ENCODE measurements around the gene SORCS3. TPM values are rescaled to one million over a fixed set of nuclear protein-coding genes. Genes with fewer than 3 reads are reported as not detected.
A peak's percentile ranks its signal among the peaks of the same experiment; 100 is the strongest.

Gene SORCS3
- total RNA-seq, 1 donor = 0.27 TPM

DNA sequence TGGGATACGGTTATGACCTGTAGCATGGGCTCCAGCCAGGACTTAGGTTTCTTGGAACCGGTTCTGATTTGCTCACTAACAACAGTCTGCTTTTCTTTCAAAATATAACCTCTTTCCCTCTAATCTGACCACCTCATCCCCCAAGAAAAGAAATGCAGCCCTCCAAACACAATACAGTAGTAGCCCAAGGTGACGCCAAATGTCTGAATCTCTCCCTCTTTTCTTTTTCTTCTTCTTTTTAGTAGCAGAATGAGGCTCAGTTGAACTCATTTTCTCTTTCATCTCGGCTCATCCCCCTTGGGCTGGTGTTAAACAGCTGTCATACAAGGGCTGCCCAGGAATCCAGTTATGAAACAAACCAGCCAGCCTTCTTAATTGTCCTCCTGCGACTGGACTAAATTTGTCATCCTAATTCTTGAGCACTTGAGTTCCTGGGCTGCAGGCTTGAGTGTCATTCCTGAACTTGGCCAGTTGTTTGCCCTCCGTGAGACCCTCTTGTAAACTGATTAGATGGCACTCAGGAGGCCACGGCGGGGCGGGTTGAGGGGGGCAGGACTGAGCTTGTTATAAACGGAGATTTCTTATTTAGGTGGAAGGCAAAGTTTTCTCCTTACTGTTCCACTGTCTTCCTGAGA is 94.8 kb downstream of the SORCS3 start:
- DNase-seq (ENCODE audit: low read depth) = no peak
- no peak overlapping the region for H3K4me3 ChIP-seq (ENCODE audit: low read depth, low read length)
- TF ChIP-seq, protein P1, sequence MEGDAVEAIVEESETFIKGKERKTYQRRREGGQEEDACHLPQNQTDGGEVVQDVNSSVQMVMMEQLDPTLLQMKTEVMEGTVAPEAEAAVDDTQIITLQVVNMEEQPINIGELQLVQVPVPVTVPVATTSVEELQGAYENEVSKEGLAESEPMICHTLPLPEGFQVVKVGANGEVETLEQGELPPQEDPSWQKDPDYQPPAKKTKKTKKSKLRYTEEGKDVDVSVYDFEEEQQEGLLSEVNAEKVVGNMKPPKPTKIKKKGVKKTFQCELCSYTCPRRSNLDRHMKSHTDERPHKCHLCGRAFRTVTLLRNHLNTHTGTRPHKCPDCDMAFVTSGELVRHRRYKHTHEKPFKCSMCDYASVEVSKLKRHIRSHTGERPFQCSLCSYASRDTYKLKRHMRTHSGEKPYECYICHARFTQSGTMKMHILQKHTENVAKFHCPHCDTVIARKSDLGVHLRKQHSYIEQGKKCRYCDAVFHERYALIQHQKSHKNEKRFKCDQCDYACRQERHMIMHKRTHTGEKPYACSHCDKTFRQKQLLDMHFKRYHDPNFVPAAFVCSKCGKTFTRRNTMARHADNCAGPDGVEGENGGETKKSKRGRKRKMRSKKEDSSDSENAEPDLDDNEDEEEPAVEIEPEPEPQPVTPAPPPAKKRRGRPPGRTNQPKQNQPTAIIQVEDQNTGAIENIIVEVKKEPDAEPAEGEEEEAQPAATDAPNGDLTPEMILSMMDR (IDR thresholded peaks at IDR 0.05; ENCODE audit: insufficient read depth, low read length) = no peak

DNA sequence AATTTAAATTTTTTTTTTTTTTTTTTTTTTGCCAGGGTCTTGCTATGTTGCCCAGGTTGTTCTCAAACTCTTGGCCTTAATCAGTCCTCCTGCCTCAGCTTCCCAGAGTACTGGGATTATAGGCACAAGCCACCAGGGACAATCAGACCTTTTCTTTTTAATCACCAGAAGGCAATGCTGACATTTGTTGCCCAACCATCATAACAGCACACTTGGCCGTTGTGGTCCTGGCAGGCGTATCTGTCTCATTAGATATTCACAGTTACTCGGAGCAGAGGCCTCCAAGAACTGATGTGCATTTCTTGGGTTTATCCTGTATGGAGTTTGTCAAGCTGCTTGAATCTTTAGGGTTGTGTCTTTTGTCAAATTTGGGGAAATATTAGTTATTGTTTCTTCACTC is 100.0 kb downstream of the SORCS3 start:
- no peak for DNase-seq (ENCODE audit: low read depth)
- TF ChIP-seq, protein P1 (IDR thresholded peaks at IDR 0.05; ENCODE audit: insufficient read depth, low read length) = no peak
- no peak overlapping the region for H3K4me3 ChIP-seq (ENCODE audit: low read depth, low read length)

DNA sequence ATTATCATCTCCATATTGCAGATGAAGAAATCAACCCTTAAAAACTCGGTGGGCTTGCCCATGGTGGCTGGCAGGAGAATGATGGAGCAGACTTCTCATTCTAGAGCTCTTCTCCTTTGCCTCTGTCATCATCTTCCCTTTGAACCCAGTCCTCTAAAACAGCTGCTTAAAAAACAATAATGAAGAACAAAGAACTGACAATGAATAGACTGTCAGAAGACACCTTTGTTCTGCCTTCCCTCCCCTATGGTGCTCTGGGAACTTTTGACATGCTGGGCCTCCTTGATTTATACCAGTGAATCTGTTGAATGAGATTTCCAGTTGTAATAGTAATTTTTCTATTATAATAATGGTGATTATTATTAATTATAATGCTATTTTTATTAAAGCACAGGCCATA is 103.0 kb downstream of the SORCS3 start:
- no peak for DNase-seq (ENCODE audit: low read depth)
- TF ChIP-seq, protein P1 (IDR thresholded peaks at IDR 0.05; ENCODE audit: insufficient read depth, low read length) = no peak
- no peak overlapping the region for H3K4me3 ChIP-seq (ENCODE audit: low read depth, low read length)

- no peak overlapping the region for H3K4me3 ChIP-seq (ENCODE audit: low read depth, low read length)
- DNase-seq (ENCODE audit: low read depth) = no peak
Measured at GRCh38 chr10:104750291-104750690, 109.2 kb downstream of the SORCS3 start.

GRCh38 chr10:104762793-104763192 is 121.7 kb downstream of the SORCS3 start:
- TF ChIP-seq, protein P1 (IDR thresholded peaks at IDR 0.05; ENCODE audit: insufficient read depth, low read length) = no peak
- no peak for DNase-seq (ENCODE audit: low read depth)

More at GRCh38 chr10:104750291-104750690, 109.2 kb downstream of the SORCS3 start:
- TF ChIP-seq, protein P1 (IDR thresholded peaks at IDR 0.05; ENCODE audit: insufficient read depth, low read length) = no peak

DNA sequence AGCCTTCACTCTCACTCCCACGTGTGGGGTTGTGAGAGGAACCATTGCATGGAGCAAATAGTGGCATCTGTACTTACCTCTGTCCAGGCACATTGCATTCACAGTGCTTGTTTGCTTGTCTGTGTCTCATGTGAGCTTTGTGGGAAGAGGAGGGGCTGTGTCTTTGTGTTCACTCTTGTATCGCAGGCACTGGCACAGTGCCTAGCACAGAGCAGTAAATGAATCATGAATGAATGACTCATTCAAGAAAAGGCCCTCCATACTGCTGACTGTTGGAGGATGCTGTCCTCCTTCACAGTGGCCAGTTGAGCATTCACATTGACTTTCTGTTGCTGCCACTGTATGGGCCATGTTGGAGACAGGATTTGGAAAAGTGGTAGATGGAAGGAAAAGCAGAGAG is 125.3 kb downstream of the SORCS3 start:
- DNase-seq (ENCODE audit: low read depth) = peak; percentile 44
- no peak overlapping the region for H3K4me3 ChIP-seq (ENCODE audit: low read depth, low read length)

More at GRCh38 chr10:104762793-104763192, 121.7 kb downstream of the SORCS3 start:
- H3K4me3 ChIP-seq (ENCODE audit: low read depth, low read length) = no peak overlapping the region

More for the DNA sequence above, 125.3 kb downstream of the SORCS3 start:
- TF ChIP-seq, protein P1 (IDR thresholded peaks at IDR 0.05; ENCODE audit: insufficient read depth, low read length) = no peak

Data from fibroblast of the aortic adventitia (primary cell).